GM18508 (cell line): ENCODE results near the gene PCDHA8.
"Not testable (repeated sequence)": the region's sequence is repeated elsewhere in the genome, so short reads cannot be mapped to it uniquely, and the experiment has no call there.

Experiments used
- ATAC-seq: cut with Tn5 transposase; IDR thresholded peaks from one replicate; pipeline ENCODE4 v1.9.1; 2021; ENCODE audit warnings: moderate number of reproducible peaks; ENCODE audit not compliant: insufficient read depth, unreplicated experiment

The PCDHA8 gene

GRCh38 chr5:140827704-140828361, 13.2 kb upstream of the PCDHA8 start, which contains the start of gene PCDHA6:
Gene PCDHA6 (plus strand): TSS chr5:140827960. CDS start chr5:140828092, 132 bp downstream.
- ATAC-seq: no peak

GRCh38 chr5:140828362-140828737, 12.6 kb upstream of the PCDHA8 start:
- no peak for ATAC-seq

GRCh38 chr5:140829511-140830501, 11.2 kb upstream of the PCDHA8 start:
- not testable (repeated sequence) for ATAC-seq

- ATAC-seq: no peak
These were observed 7.0 kb upstream of the PCDHA8 start, which contains the start of gene PCDHA7 for GRCh38 chr5:140833993-140834392. Gene PCDHA7 (plus strand): TSS chr5:140834269. CDS start chr5:140834384, 115 bp downstream.

GRCh38 chr5:140834439-140835008, 6.5 kb upstream of the PCDHA8 start:
- not testable (repeated sequence) for ATAC-seq

- ATAC-seq: no peak
These were observed 5.1 kb upstream of the PCDHA8 start for GRCh38 chr5:140835622-140836510.

- no peak for ATAC-seq
These were observed 2.1 kb downstream of the PCDHA8 start for GRCh38 chr5:140842798-140843733.

GRCh38 chr5:140848139-140849102, 7.4 kb downstream of the PCDHA8 start, which contains the start of gene PCDHA9:
Gene PCDHA9 (plus strand): TSS chr5:140848382. CDS start chr5:140848496, 114 bp downstream.
- ATAC-seq: not testable (repeated sequence)

GRCh38 chr5:140849831-140850634, 9.0 kb downstream of the PCDHA8 start:
- ATAC-seq: not testable (repeated sequence)

- no peak for ATAC-seq
These were observed 15.0 kb downstream of the PCDHA8 start, which contains the start of gene PCDHA10 for GRCh38 chr5:140855772-140856674. Gene PCDHA10 (plus strand): TSS chr5:140855897. CDS start chr5:140856049, 152 bp downstream.

- ATAC-seq: no peak
These were observed 16.4 kb downstream of the PCDHA8 start for GRCh38 chr5:140857177-140857986.

- no peak for ATAC-seq
These were observed 16.9 kb downstream of the PCDHA8 start for GRCh38 chr5:140857987-140858240.

- ATAC-seq: no peak
These were observed 21.7 kb downstream of the PCDHA8 start for GRCh38 chr5:140862441-140863295.
